T-cell (primary cell): Measurements from ENCODE around the gene ATP1A3. TPM values are rescaled to one million over a fixed set of nuclear protein-coding genes. Genes with fewer than 3 reads are reported as not detected.
A peak's percentile ranks its signal among the peaks of the same experiment; 100 is the strongest.
"Not testable (repeated sequence)": the region's sequence is repeated elsewhere in the genome, so short reads cannot be mapped to it uniquely, and the experiment has no call there.

Experiments used
- ATAC-seq, 4 experiments: fragments of 200-7000 bp in 3 of 4; fragments of 150-1000 bp in 1 of 4; cut with Tn5 transposase; replicated peaks in 1 of 4; 1 replicate in 3 of 4; 2 replicates in 1 of 4; pipeline ENCODE4 v1.10.0; 2021; ENCODE audit warnings: moderate library complexity in 3 of 4, mild to moderate bottlenecking in 2 of 4, moderate number of reproducible peaks in 1 of 4
- CTCF ChIA-PET, 2 donors: fragments of 300-600 bp; sonication (Branson Sonifier 250); formaldehyde crosslinking; loops; one replicate each; lab custom pipeline; 2022; ENCODE audit warnings: antibody characterized with exemption in 2 of 2; lab: Charles Lee
- POLR2A ChIA-PET, 2 donors: fragments of 300-600 bp; sonication (Branson Sonifier 250); formaldehyde crosslinking; loops; one replicate each; lab custom pipeline; 2022; ENCODE audit warnings: antibody characterized with exemption in 2 of 2; lab: Charles Lee
- DNase-seq, 35 experiments: peaks; one replicate each; pipeline versions ENCODE4 v3.0.0 to v3.0.0-alpha.2; 2013 to 2023
- H3K27ac ChIP-seq: one replicate; pipeline ENCODE4 v1.5.1; 2013; ENCODE audit warnings: low read length
- H3K27me3 ChIP-seq, 2 experiments: replicated peaks in 1 of 2; 1 replicate in 1 of 2; 2 replicates in 1 of 2; pipeline versions ENCODE4 v1.6.1 to v1.7.0; 2013; ENCODE audit warnings: low read length in 1 of 2, mixed read lengths in 1 of 2; ENCODE audit not compliant: control insufficient read depth in 2 of 2, insufficient read depth in 2 of 2; ENCODE audit errors: extremely low read depth in 1 of 2
- H3K36me3 ChIP-seq, 2 donors: 1 replicate in 1 of 2; 2 replicates in 1 of 2; pipeline versions ENCODE4 v1.6.1 to v1.7.0; 2013; ENCODE audit warnings: low read length in 1 of 2; ENCODE audit not compliant: control insufficient read depth in 2 of 2, insufficient read depth in 1 of 2; ENCODE audit errors: extremely low read depth in 1 of 2
- H3K4me1 ChIP-seq, 2 experiments: 1 replicate in 1 of 2; 2 replicates in 1 of 2; pipeline versions ENCODE4 v1.6.1 to v1.7.0; 2013; ENCODE audit warnings: low read length in 2 of 2, mixed read lengths in 1 of 2; ENCODE audit not compliant: insufficient read depth in 2 of 2, control insufficient read depth in 1 of 2; ENCODE audit errors: extremely low read depth in 1 of 2
- H3K4me3 ChIP-seq, 2 donors: 1 replicate in 1 of 2; 2 replicates in 1 of 2; pipeline versions ENCODE4 v1.5.1 to v1.7.0; 2013; ENCODE audit warnings: mild to moderate bottlenecking in 2 of 2, low read length in 1 of 2, moderate library complexity in 1 of 2; ENCODE audit not compliant: control insufficient read depth in 1 of 2; ENCODE audit errors: extremely low read depth in 1 of 2
- H3K9me3 ChIP-seq: 2 replicates; pipeline ENCODE4 v1.7.0; 2013
- H3K27ac Mint-ChIP-seq, 2 donors: one replicate each; pipeline ENCODE4 v1.8.0; 2020 to 2021; ENCODE audit warnings: mild to moderate bottlenecking in 2 of 2, mixed read lengths in 2 of 2
- H3K27me3 Mint-ChIP-seq, 2 donors: one replicate each; pipeline ENCODE4 v1.8.0; 2021 to 2022; ENCODE audit warnings: mixed read lengths in 2 of 2
- H3K36me3 Mint-ChIP-seq: one replicate; pipeline ENCODE4 v1.8.0; 2021; ENCODE audit warnings: mixed read lengths
- H3K4me1 Mint-ChIP-seq, 3 donors: one replicate each; pipeline ENCODE4 v1.8.0; 2020 to 2022; ENCODE audit warnings: mixed read lengths in 3 of 3, mild to moderate bottlenecking in 1 of 3
- H3K4me3 Mint-ChIP-seq, 3 donors: one replicate each; pipeline ENCODE4 v1.8.0; 2020 to 2022; ENCODE audit warnings: mild to moderate bottlenecking in 3 of 3, mixed read lengths in 3 of 3, moderate library complexity in 3 of 3
- H3K9me3 Mint-ChIP-seq, 3 donors: one replicate each; pipeline ENCODE4 v1.8.0; 2020 to 2022; ENCODE audit warnings: mixed read lengths in 3 of 3
- WGBS: methylation state at CpG from one replicate; pipeline ENCODE4 v1.1.5; 2013; ENCODE audit warnings: missing lambda C conversion rate; ENCODE audit not compliant: insufficient coverage; 5-methylcytosine and 5-hydroxymethylcytosine counted together
- total RNA-seq, 35 experiments: library from RNA in 6 of 35; stranded (reverse) in 6 of 35; fragments of 120-200 nt in 1 of 35; gene quantifications; one replicate each; pipeline versions ENCODE4 v1.2.1 to v1.2.4 and lab custom pipeline; 2013 to 2026

The ATP1A3 gene
- total RNA-seq, 5 donors from 2014 or later (not counting 1 experiment from before 2014, with no cell fraction given): 4.3 to 14.4 (median 6.3) TPM

- peak; percentile 63 to 85 (median 80) for ATAC-seq
- H3K4me3 Mint-ChIP-seq, H3K27ac Mint-ChIP-seq: not testable (repeated sequence)
Measured at GRCh38 chr19:42034640-42035391, 40.8 kb upstream of the ATP1A3 start.

GRCh38 chr19:42033413-42033812 is 39.4 kb upstream of the ATP1A3 start:
- no peaks in the 10 kb centered on the region for H3K9me3 ChIP-seq
- H3K9me3 Mint-ChIP-seq: no peaks in the 10 kb centered on the region
- no peak overlapping the region for H3K27ac Mint-ChIP-seq
- H3K27ac ChIP-seq: no peak overlapping the region
- no peaks in the 10 kb centered on the region for H3K36me3 Mint-ChIP-seq
- DNase-seq (no peak), ATAC-seq (no peak)
- no peak overlapping the region for H3K4me3 Mint-ChIP-seq
- H3K27me3 ChIP-seq: peaks cover 0 to 12% of the 10 kb centered on the region in 2 experiments
- H3K4me1 ChIP-seq: no peaks in the 10 kb centered on the region
- H3K4me1 Mint-ChIP-seq: peaks cover 4 to 5% (median 4%) of the 10 kb centered on the region in 3 donors
- peaks cover 10 to 11% of the 10 kb centered on the region in 2 donors for H3K27me3 Mint-ChIP-seq
- H3K36me3 ChIP-seq: no peaks in the 10 kb centered on the region
- CTCF ChIA-PET: no interaction called here
- POLR2A ChIA-PET: no interaction called here
- H3K4me3 ChIP-seq: no peak overlapping the region
- WGBS: 100% methylated on average over 3 of the region's 5 CpGs

More at GRCh38 chr19:42034640-42035391, 40.8 kb upstream of the ATP1A3 start:
- H3K27me3 ChIP-seq, H3K36me3 Mint-ChIP-seq, H3K9me3 ChIP-seq, POLR2A ChIA-PET, H3K4me1 Mint-ChIP-seq, H3K36me3 ChIP-seq, H3K27ac ChIP-seq, H3K4me3 ChIP-seq, H3K4me1 ChIP-seq, H3K9me3 Mint-ChIP-seq: not testable (repeated sequence)
- peaks cover 7 to 10% of the 10 kb centered on the region in 2 donors for H3K27me3 Mint-ChIP-seq
- peak; percentile 17 to 84 (median 51) for DNase-seq
- CTCF ChIA-PET: interaction anchor here (0.6 to 1.0 kb wide), 4 partner anchors 15 to 307 kb away, joined by 4 to 8 read pairs (median 6); no protein-coding TSS in a partner anchor
- WGBS: no CpG with 5 or more reads among the region's 17 CpGs

GRCh38 chr19:42032431-42032830 is 38.4 kb upstream of the ATP1A3 start:
- Histone ChIP-seq H3K4me3 (no peak overlapping the region), H3K9me3 (no peaks in the 10 kb centered on the region), H3K27me3 (peaks cover 0 to 16% of the 10 kb centered on the region in 2 experiments), H3K4me1 (no peaks in the 10 kb centered on the region), H3K27ac (no peak overlapping the region), H3K36me3 (no peaks in the 10 kb centered on the region)
- ChIA-PET POLR2A (no interaction called here), CTCF (interaction anchor here in 1 of 2 donors (0.6 kb wide), 1 partner anchor 23 kb away, joined by 5 read pairs; no protein-coding TSS in a partner anchor)
- ATAC-seq (no peak), DNase-seq (no peak)
- H3K27ac Mint-ChIP-seq: no peak overlapping the region
- 93% methylated on average over 4 of the region's 5 CpGs for WGBS
- H3K4me1 Mint-ChIP-seq: peaks cover 4 to 5% (median 4%) of the 10 kb centered on the region in 3 donors
- H3K36me3 Mint-ChIP-seq: no peaks in the 10 kb centered on the region
- H3K9me3 Mint-ChIP-seq: no peaks in the 10 kb centered on the region
- H3K27me3 Mint-ChIP-seq: peaks cover 10 to 14% of the 10 kb centered on the region in 2 donors
- H3K4me3 Mint-ChIP-seq: no peak overlapping the region

GRCh38 chr19:42030645-42031440 is 36.8 kb upstream of the ATP1A3 start:
- H3K4me1 ChIP-seq: no peaks in the 10 kb centered on the region
- ChIA-PET CTCF (no interaction called here), POLR2A (no interaction called here)
- H3K36me3 ChIP-seq: no peaks in the 10 kb centered on the region
- Mint-ChIP-seq H3K9me3 (no peaks in the 10 kb centered on the region), H3K27me3 (peaks cover 17 to 18% of the 10 kb centered on the region in 2 donors), H3K4me1 (peaks cover 4 to 5% (median 4%) of the 10 kb centered on the region in 3 donors), H3K27ac (no peak overlapping the region), H3K36me3 (no peaks in the 10 kb centered on the region), H3K4me3 (no peak overlapping the region)
- peaks cover 0 to 24% of the 10 kb centered on the region in 2 experiments for H3K27me3 ChIP-seq
- no peak overlapping the region for H3K4me3 ChIP-seq
- ATAC-seq: no peak
- H3K9me3 ChIP-seq: no peaks in the 10 kb centered on the region
- no peak overlapping the region for H3K27ac ChIP-seq
- no peak for DNase-seq
- 72% methylated on average over 6 of the region's 7 CpGs for WGBS

GRCh38 chr19:42028304-42029216 is 34.5 kb upstream of the ATP1A3 start:
- no peaks in the 10 kb centered on the region for H3K36me3 ChIP-seq
- Mint-ChIP-seq H3K36me3 (no peaks in the 10 kb centered on the region), H3K4me3 (no peak overlapping the region), H3K9me3 (no peaks in the 10 kb centered on the region), H3K27ac (peak overlapping the region in 1 of 2 donors; percentile 21), H3K4me1 (no peaks in the 10 kb centered on the region), H3K27me3 (peaks cover 12 to 23% of the 10 kb centered on the region in 2 donors)
- WGBS: 81% methylated on average over 6 of the region's 8 CpGs
- H3K27ac ChIP-seq: no peak overlapping the region
- DNase-seq: peak in 5 of 35 experiments; percentile 2 to 29 (median 9)
- ChIA-PET CTCF (interaction anchor here (0.7 kb wide), 2 partner anchors 18 to 355 kb away, joined by 3 to 4 read pairs; no protein-coding TSS in a partner anchor), POLR2A (no interaction called here)
- H3K9me3 ChIP-seq: no peaks in the 10 kb centered on the region
- no peak overlapping the region for H3K4me3 ChIP-seq
- H3K4me1 ChIP-seq: no peaks in the 10 kb centered on the region
- no peak for ATAC-seq
- H3K27me3 ChIP-seq: peaks cover 0 to 38% of the 10 kb centered on the region in 2 experiments
